HepG2 (cell line): Measurements from ENCODE around the gene TAF8. TPM values are rescaled to one million over a fixed set of nuclear protein-coding genes. Genes with fewer than 3 reads are reported as not detected.

Experiments
- AKAP8 ChIP-seq: sonication (generic); formaldehyde crosslinking; IDR thresholded peaks from 2 replicates; pipeline ENCODE4 v1.5.1; 2020; ENCODE audit warnings: mild to moderate bottlenecking, missing genetic modification reagents
- ELF4 ChIP-seq: sonication (generic); formaldehyde crosslinking; IDR thresholded peaks from 2 replicates; pipeline ENCODE4 v1.5.0; 2020; ENCODE audit warnings: missing genetic modification reagents, mild to moderate bottlenecking, moderate library complexity, borderline replicate concordance
- GATAD2A ChIP-seq: IDR thresholded peaks from 2 replicates; pipeline ENCODE4 v1.6.1; 2016
- KLF11 ChIP-seq: IDR thresholded peaks from 2 replicates; pipeline ENCODE4 v1.6.1; 2016; ENCODE audit warnings: missing compliant biosample characterization
- MATR3 ChIP-seq: sonication (generic); formaldehyde crosslinking; IDR thresholded peaks from 2 replicates; pipeline ENCODE4 v1.4.0; 2020; ENCODE audit warnings: missing genetic modification reagents
- MED1 ChIP-seq: sonication (generic); formaldehyde crosslinking; IDR thresholded peaks from 2 replicates; pipeline ENCODE4 v1.4.0; 2020; ENCODE audit warnings: missing genetic modification reagents
- NPAS2 ChIP-seq: sonication (generic); formaldehyde crosslinking; IDR thresholded peaks from 2 replicates; pipeline ENCODE4 v1.8.0; 2022; ENCODE audit warnings: mild to moderate bottlenecking, missing genetic modification reagents, borderline replicate concordance
- RBM22 ChIP-seq: fragments of 200-400 bp; formaldehyde crosslinking; optimal IDR thresholded peaks from 2 replicates; pipeline ENCODE3; 2017; ENCODE audit warnings: mild to moderate bottlenecking, low read length, moderate library complexity
- REPIN1 ChIP-seq: sonication (generic); formaldehyde crosslinking; IDR thresholded peaks from 2 replicates; pipeline ENCODE4 v1.8.0; 2022; ENCODE audit warnings: missing genetic modification reagents, low read depth, mild to moderate bottlenecking, borderline replicate concordance
- SMAD1 ChIP-seq: sonication (generic); formaldehyde crosslinking; IDR thresholded peaks from 2 replicates; pipeline ENCODE4 v1.4.0; 2020; ENCODE audit warnings: missing genetic modification reagents, low read depth, mild to moderate bottlenecking, borderline replicate concordance
- SRSF1 ChIP-seq: fragments of 200-400 bp; formaldehyde crosslinking; optimal IDR thresholded peaks from 2 replicates; pipeline ENCODE3; 2017; ENCODE audit warnings: mild to moderate bottlenecking, low read depth, low read length, moderate library complexity
- WIZ ChIP-seq: sonication (generic); formaldehyde crosslinking; IDR thresholded peaks from 2 replicates; pipeline ENCODE4 v1.5.1; 2020; ENCODE audit warnings: mild to moderate bottlenecking, missing genetic modification reagents
- ZMYM4 ChIP-seq: sonication (generic); formaldehyde crosslinking; IDR thresholded peaks from 2 replicates; pipeline ENCODE4 v1.8.1; 2023; ENCODE audit warnings: mild to moderate bottlenecking, missing genetic modification reagents
- ZNF205 ChIP-seq: IDR thresholded peaks from 2 replicates; pipeline ENCODE4 v1.6.1; 2018; ENCODE audit warnings: missing biosample characterization, missing genetic modification reagents
- ZNF549 ChIP-seq: sonication (generic); formaldehyde crosslinking; IDR thresholded peaks from 2 replicates; pipeline ENCODE4 v1.5.0; 2020; ENCODE audit warnings: missing genetic modification reagents
- ZNF788 ChIP-seq: sonication (generic); formaldehyde crosslinking; IDR thresholded peaks from 2 replicates; pipeline ENCODE4 v1.5.0; 2020; ENCODE audit warnings: mild to moderate bottlenecking, missing genetic modification reagents, borderline replicate concordance
- polyA plus RNA-seq, 8 experiments: library from polyadenylated mRNA; depleted of rRNA in 3 of 8; stranded (reverse) in 7 of 8; unstranded in 1 of 8; fragments of >200 nt; fragmentation: Illumina TruSeq in 4 of 8; extraction: Trizol in 4 of 8; gene quantifications; 2 replicates each; pipeline versions ENCODE4 v1.2.1 to v1.2.3, GENCODE V29; 2011 to 2016; ENCODE audit warnings: low read depth in 4 of 8, missing spikeins in 1 of 8, mixed read lengths in 1 of 8; ENCODE audit not compliant: insufficient read depth in 1 of 8
- total RNA-seq, 5 experiments: library from RNA; depleted of rRNA; stranded (reverse); fragments of >200 nt; fragmentation: Illumina TruSeq; extraction: Trizol; gene quantifications; 2 replicates each; pipeline ENCODE4 v1.2.3, GENCODE V29; 2016; ENCODE audit warnings: low read depth in 1 of 5
- TF ChIP-seq, protein P1 (sequence below): sonication (generic); formaldehyde crosslinking; IDR thresholded peaks from 2 replicates; pipeline ENCODE4 v1.4.0; 2020; ENCODE audit warnings: mild to moderate bottlenecking, missing genetic modification reagents
- TF ChIP-seq, protein P2 (sequence below): IDR thresholded peaks from 2 replicates; pipeline ENCODE4 v1.6.1; 2016; ENCODE audit warnings: mild to moderate bottlenecking
- TF ChIP-seq, protein P3 (sequence below): sonication (generic); formaldehyde crosslinking; IDR thresholded peaks from 2 replicates; pipeline ENCODE4 v1.4.0; 2020; ENCODE audit warnings: missing genetic modification reagents, borderline replicate concordance
- TF ChIP-seq, protein P4 (sequence below): sonication (generic); formaldehyde crosslinking; IDR thresholded peaks from 2 replicates; pipeline ENCODE4 v1.5.0; 2020; ENCODE audit warnings: mild to moderate bottlenecking, missing genetic modification reagents
- TF ChIP-seq, protein P5 (sequence below): sonication (generic); formaldehyde crosslinking; IDR thresholded peaks from 2 replicates; pipeline ENCODE4 v1.4.0; 2020; ENCODE audit warnings: missing genetic modification reagents

The TAF8 gene
- total and polyA plus RNA-seq, 2 of the 13 experiments (the other 11 are each of a cell fraction or from before 2014, with no cell fraction given): 25.2 to 25.8 TPM

DNA sequence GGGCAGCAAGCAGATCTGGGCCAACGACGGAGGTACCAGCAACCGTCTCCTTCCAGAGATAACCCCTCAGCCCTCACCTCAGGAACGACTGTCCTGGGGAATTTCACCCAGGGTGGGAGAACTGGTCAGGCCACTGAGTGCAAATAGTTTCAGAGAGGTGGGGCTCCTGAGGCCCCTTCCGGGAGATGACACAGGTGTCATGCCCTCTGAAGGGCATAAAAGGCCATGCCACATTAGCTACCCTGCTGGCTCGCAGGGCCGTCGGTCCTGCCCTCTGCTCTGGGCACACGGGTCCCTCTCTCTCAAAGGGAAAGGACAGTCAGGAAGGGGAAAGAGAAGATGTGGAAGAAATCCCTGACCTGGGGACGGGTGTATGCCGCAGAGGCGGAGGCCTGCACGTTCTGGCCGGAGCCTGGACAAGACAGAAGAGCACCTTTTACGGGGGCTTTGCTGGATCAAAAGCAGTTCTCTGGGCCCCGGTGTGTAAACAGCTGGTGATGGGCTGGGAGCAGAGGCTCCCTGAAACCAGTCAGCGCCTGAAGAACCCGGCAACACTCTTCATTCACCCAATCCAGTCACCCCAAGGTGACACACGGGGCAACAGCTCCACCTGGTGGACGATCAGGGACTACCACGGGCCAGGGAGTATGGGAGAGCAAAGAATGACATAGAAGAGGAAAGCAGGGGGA is 6.4 kb upstream of the TAF8 start (continued):
- TF ChIP-seq ZNF549 (CRISPR knock-in tag) (no peak), MED1 (0 out of 2 replicates have a peak, but pooled peaks have one; percentile 9), WIZ (CRISPR knock-in tag) (0 out of 2 replicates have a peak, but pooled peaks have one; percentile 34), NPAS2 (CRISPR knock-in tag) (no peak), SRSF1 (peak; percentile 41), ELF4 (CRISPR knock-in tag) (no peak), RBM22 (no peak), MATR3 (CRISPR knock-in tag) (no peak), GATAD2A (peak; percentile 54; the same call in 1 of the 2 replicates), ZMYM4 (CRISPR knock-in tag) (peak; percentile 63; the same call in 1 of the 2 replicates), SMAD1 (CRISPR knock-in tag) (no peak; the same call in 1 of the 2 replicates), ZNF205 (peak; percentile 18; the same call in 1 of the 2 replicates), REPIN1 (CRISPR knock-in tag) (peak; percentile 86), AKAP8 (CRISPR knock-in tag) (0 out of 2 replicates have a peak, but pooled peaks have one; percentile 63), ZNF788 (CRISPR knock-in tag) (0 out of 2 replicates have a peak, but pooled peaks have one; percentile 14), KLF11 (CRISPR knock-in tag) (peak; percentile 67; the same call in 1 of the 2 replicates)
- TF ChIP-seq, protein P1, sequence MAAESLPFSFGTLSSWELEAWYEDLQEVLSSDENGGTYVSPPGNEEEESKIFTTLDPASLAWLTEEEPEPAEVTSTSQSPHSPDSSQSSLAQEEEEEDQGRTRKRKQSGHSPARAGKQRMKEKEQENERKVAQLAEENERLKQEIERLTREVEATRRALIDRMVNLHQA: no peak
- TF ChIP-seq, protein P2, sequence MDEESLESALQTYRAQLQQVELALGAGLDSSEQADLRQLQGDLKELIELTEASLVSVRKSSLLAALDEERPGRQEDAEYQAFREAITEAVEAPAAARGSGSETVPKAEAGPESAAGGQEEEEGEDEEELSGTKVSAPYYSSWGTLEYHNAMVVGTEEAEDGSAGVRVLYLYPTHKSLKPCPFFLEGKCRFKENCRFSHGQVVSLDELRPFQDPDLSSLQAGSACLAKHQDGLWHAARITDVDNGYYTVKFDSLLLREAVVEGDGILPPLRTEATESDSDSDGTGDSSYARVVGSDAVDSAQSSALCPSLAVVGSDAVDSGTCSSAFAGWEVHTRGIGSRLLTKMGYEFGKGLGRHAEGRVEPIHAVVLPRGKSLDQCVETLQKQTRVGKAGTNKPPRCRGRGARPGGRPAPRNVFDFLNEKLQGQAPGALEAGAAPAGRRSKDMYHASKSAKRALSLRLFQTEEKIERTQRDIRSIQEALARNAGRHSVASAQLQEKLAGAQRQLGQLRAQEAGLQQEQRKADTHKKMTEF (CRISPR knock-in tag): peak; percentile 65; the same call in 1 of the 2 replicates
- TF ChIP-seq, protein P3, sequence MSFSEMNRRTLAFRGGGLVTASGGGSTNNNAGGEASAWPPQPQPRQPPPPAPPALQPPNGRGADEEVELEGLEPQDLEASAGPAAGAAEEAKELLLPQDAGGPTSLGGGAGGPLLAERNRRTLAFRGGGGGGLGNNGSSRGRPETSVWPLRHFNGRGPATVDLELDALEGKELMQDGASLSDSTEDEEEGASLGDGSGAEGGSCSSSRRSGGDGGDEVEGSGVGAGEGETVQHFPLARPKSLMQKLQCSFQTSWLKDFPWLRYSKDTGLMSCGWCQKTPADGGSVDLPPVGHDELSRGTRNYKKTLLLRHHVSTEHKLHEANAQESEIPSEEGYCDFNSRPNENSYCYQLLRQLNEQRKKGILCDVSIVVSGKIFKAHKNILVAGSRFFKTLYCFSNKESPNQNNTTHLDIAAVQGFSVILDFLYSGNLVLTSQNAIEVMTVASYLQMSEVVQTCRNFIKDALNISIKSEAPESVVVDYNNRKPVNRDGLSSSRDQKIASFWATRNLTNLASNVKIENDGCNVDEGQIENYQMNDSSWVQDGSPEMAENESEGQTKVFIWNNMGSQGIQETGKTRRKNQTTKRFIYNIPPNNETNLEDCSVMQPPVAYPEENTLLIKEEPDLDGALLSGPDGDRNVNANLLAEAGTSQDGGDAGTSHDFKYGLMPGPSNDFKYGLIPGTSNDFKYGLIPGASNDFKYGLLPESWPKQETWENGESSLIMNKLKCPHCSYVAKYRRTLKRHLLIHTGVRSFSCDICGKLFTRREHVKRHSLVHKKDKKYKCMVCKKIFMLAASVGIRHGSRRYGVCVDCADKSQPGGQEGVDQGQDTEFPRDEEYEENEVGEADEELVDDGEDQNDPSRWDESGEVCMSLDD: peak; percentile 34; the same call in 1 of the 2 replicates
- TF ChIP-seq, protein P4, sequence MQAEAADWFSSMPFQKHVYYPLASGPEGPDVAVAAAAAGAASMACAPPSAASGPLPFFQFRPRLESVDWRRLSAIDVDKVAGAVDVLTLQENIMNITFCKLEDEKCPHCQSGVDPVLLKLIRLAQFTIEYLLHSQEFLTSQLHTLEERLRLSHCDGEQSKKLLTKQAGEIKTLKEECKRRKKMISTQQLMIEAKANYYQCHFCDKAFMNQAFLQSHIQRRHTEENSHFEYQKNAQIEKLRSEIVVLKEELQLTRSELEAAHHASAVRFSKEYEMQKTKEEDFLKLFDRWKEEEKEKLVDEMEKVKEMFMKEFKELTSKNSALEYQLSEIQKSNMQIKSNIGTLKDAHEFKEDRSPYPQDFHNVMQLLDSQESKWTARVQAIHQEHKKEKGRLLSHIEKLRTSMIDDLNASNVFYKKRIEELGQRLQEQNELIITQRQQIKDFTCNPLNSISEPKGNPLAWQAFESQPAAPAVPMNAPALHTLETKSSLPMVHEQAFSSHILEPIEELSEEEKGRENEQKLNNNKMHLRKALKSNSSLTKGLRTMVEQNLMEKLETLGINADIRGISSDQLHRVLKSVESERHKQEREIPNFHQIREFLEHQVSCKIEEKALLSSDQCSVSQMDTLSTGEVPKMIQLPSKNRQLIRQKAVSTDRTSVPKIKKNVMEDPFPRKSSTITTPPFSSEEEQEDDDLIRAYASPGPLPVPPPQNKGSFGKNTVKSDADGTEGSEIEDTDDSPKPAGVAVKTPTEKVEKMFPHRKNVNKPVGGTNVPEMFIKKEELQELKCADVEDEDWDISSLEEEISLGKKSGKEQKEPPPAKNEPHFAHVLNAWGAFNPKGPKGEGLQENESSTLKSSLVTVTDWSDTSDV (CRISPR knock-in tag): no peak
- TF ChIP-seq, protein P5, sequence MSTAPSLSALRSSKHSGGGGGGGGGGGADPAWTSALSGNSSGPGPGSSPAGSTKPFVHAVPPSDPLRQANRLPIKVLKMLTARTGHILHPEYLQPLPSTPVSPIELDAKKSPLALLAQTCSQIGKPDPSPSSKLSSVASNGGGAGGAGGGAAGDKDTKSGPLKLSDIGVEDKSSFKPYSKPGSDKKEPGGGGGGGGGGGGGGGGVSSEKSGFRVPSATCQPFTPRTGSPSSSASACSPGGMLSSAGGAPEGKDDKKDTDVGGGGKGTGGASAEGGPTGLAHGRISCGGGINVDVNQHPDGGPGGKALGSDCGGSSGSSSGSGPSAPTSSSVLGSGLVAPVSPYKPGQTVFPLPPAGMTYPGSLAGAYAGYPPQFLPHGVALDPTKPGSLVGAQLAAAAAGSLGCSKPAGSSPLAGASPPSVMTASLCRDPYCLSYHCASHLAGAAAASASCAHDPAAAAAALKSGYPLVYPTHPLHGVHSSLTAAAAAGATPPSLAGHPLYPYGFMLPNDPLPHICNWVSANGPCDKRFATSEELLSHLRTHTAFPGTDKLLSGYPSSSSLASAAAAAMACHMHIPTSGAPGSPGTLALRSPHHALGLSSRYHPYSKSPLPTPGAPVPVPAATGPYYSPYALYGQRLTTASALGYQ (CRISPR knock-in tag): no peak
